ENCODE results near the gene FOXL1. TPM values are rescaled to one million over a fixed set of nuclear protein-coding genes. Genes with fewer than 3 reads are reported as not detected.

FOXL1 gene
- total RNA-seq, 2 donors from 2014 or later, result 0.37 TPM; not detected in 1

DNA sequence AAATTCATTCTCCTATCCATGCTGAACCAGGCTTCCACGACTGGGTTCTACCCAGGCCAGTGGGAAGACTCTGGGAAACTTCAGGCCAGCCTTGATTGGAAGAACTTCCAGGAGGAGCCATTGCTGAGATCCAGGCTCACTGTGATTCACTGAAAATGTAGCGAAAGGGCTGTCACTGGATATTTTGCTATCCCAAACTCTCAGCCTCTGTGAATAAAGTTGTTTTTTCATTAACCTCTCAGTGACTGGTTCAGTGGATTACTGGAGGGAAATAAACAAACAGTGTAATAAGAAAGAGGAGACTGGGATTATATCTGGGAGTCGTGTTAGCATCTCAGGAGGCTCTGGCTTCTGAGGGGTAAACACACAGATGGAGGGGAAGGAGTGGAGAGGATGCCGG lies 3.1 kb downstream of the FOXL1 start:
- H3K9me3 Mint-ChIP-seq, result no peaks in the 10 kb centered on the region
- Histone ChIP-seq H3K27me3 (ENCODE audit: control insufficient read depth, insufficient read depth, low read length, poor library complexity, severe bottlenecking) (peaks cover 95% of the 10 kb centered on the region), H3K4me1 (ENCODE audit: control insufficient read depth, insufficient read depth, low read length) (peaks cover 2% of the 10 kb centered on the region)

DNA sequence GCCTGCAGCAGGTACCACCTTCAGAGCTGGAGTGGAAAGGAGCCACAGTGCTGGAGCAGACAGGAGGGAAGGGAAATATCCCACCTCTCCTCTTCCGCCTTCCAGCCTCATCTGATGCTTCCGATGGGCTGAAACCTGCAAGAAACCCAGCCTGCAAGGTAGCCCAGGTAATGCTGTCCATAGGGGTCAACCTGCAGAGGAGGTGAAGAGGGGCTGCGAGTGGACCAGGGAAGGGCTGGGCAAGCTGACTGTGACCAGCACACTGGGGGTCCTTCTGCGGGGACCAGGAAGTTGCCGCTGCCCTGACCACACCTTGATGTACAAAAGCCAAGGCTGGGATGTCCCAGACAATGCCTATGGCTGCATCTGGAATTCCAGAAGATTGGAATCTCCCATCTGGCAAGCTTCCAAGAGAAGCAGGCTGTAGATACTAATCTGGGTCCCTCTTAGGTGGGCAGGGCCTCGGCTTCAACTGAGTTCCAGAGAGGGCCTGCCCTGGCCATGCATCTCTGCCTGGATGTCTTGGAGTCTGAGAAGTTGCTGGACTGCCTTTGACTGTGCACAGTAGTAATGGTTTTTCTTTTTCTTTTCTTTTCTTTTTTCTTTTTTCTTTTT lies 5.8 kb downstream of the FOXL1 start:
- TF ChIP-seq CTCF (conservative IDR thresholded peaks at IDR 0.05), result no peak
- no peak overlapping the region for H3K4me3 Mint-ChIP-seq
- H3K36me3 Mint-ChIP-seq (ENCODE audit: low read depth), result no peaks in the 10 kb centered on the region
- no peaks in the 10 kb centered on the region for H3K9me3 Mint-ChIP-seq
- 86 to 100% methylated on average over 2 to 6 of the region's 6 CpGs for WGBS, 2 experiments (ENCODE audit: insufficient coverage in 1 of 2, insufficient read length in 1 of 2)
- H3K36me3 ChIP-seq (ENCODE audit: control insufficient read depth, insufficient read depth, low read length), result no peaks in the 10 kb centered on the region
- no peaks in the 10 kb centered on the region for H3K9me3 ChIP-seq (ENCODE audit: control insufficient read depth, low read length)
- peaks cover 51% of the 10 kb centered on the region for H3K27me3 Mint-ChIP-seq (ENCODE audit: insufficient read depth)
- no peak overlapping the region for H3K27ac Mint-ChIP-seq
- H3K4me3 ChIP-seq (ENCODE audit: low read length), result no peak overlapping the region
- H3K4me1 ChIP-seq (ENCODE audit: control insufficient read depth, insufficient read depth, low read length), result no peaks in the 10 kb centered on the region
- H3K27ac ChIP-seq (ENCODE audit: low read depth, low read length), result no peak overlapping the region
- H3K27me3 ChIP-seq (ENCODE audit: control insufficient read depth, insufficient read depth, low read length, poor library complexity, severe bottlenecking), result peaks cover 78% of the 10 kb centered on the region
- no peak for DNase-seq
- peaks cover 4% of the 10 kb centered on the region for H3K4me1 Mint-ChIP-seq
- no peak overlapping the region for H3K9ac ChIP-seq (ENCODE audit: extremely low read depth, low read length, poor library complexity, severe bottlenecking)

More for the DNA sequence above, 3.1 kb downstream of the FOXL1 start:
- Histone ChIP-seq H3K9me3 (ENCODE audit: control insufficient read depth, low read length) (no peaks in the 10 kb centered on the region), H3K36me3 (ENCODE audit: control insufficient read depth, insufficient read depth, low read length) (no peaks in the 10 kb centered on the region), H3K9ac (ENCODE audit: extremely low read depth, low read length, poor library complexity, severe bottlenecking) (no peak overlapping the region), H3K27ac (ENCODE audit: low read depth, low read length) (no peak overlapping the region), H3K4me3 (ENCODE audit: low read length) (no peak overlapping the region)
- Mint-ChIP-seq H3K27me3 (ENCODE audit: insufficient read depth) (peaks cover 76% of the 10 kb centered on the region), H3K36me3 (ENCODE audit: low read depth) (no peaks in the 10 kb centered on the region), H3K4me3 (no peak overlapping the region), H3K4me1 (peaks cover 15% of the 10 kb centered on the region), H3K27ac (no peak overlapping the region)
- 83 to 87% methylated on average over 2 to 4 of the region's 4 CpGs for WGBS, 2 experiments (ENCODE audit: insufficient coverage in 1 of 2, insufficient read length in 1 of 2)
- no peak for DNase-seq
- TF ChIP-seq CTCF (conservative IDR thresholded peaks at IDR 0.05), result no peak

GRCh38 chr16:86584726-86585721 lies 6.7 kb downstream of the FOXL1 start:
- H3K9me3 Mint-ChIP-seq, result no peaks in the 10 kb centered on the region
- no peaks in the 10 kb centered on the region for H3K36me3 Mint-ChIP-seq (ENCODE audit: low read depth)
- peaks cover 43% of the 10 kb centered on the region for H3K27me3 Mint-ChIP-seq (ENCODE audit: insufficient read depth)
- H3K9ac ChIP-seq (ENCODE audit: extremely low read depth, low read length, poor library complexity, severe bottlenecking), result no peak overlapping the region
- H3K27me3 ChIP-seq (ENCODE audit: control insufficient read depth, insufficient read depth, low read length, poor library complexity, severe bottlenecking), result peaks cover 78% of the 10 kb centered on the region
- H3K27ac ChIP-seq (ENCODE audit: low read depth, low read length), result no peak overlapping the region
- TF ChIP-seq CTCF (conservative IDR thresholded peaks at IDR 0.05), result no peak
- no peak for DNase-seq
- H3K36me3 ChIP-seq (ENCODE audit: control insufficient read depth, insufficient read depth, low read length), result no peaks in the 10 kb centered on the region
- 84 to 89% methylated on average over 10 to 12 of the region's 12 CpGs for WGBS, 2 experiments (ENCODE audit: insufficient coverage in 1 of 2, insufficient read length in 1 of 2)
- H3K27ac Mint-ChIP-seq, result no peak overlapping the region
- no peaks in the 10 kb centered on the region for H3K9me3 ChIP-seq (ENCODE audit: control insufficient read depth, low read length)
- H3K4me1 Mint-ChIP-seq, result no peaks in the 10 kb centered on the region
- no peaks in the 10 kb centered on the region for H3K4me1 ChIP-seq (ENCODE audit: control insufficient read depth, insufficient read depth, low read length)
- no peak overlapping the region for H3K4me3 Mint-ChIP-seq
- no peak overlapping the region for H3K4me3 ChIP-seq (ENCODE audit: low read length)

Measured in endodermal cell (in vitro differentiated cells).